Measurements from ENCODE around the gene ADSS1.

DNA sequence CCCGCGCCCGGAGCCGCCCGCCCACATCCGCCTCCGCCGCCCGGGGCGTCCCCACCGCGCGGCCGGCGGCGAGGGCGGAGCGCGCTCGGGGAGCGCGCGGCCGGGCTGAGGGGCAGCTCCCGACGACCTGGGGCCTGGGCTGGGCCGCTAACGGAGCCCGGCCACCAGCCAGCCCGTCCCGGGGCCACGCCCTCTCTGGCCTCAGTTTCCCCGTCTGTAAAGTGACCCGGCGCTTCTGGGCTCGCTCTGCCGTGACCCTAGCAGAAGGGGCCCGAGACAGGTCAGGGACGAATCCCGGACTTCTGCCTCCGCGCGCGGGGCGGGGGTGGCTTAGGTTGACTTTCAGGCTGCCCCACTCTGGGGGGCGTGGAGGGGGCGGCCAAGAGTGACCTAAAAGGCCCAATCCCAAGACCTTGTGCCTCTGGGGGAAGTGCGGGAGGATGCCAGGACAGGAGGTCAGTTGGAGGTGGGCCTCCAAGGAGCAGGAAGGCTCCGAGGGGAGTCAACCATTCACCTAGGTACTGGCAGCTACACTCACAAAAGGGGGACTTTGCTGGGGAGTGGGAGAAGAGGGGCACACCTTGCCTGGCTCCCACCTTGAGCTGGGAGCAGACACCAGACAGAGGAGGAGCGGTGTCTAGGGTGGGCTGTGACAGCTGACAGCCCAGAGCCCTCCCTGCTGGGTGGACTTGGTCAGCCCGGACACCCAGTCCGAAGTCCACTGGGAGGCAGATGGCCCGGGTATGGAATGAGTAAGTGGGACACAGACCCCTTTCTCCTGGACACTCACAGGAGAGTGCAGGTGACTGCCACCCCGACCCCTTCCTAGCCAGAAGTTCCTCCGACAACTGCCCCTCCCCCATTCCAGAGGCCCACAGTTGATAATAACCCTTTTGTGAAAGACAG is 72.0 kb downstream of the ADSS1 start:
- TF ChIP-seq GATA2 (IDR thresholded peaks at IDR 0.05; ENCODE audit: low read depth, low read length) (no peak), GATA3 (IDR thresholded peaks at IDR 0.05; ENCODE audit: low read depth, low read length) (no peak)

Measured in SH-SY5Y (cell line).